Measurements from ENCODE around the gene MRGPRE.

- TF ChIP-seq CTCF (IDR thresholded peaks at IDR 0.05) (no peak), POLR2A (IDR thresholded peaks at IDR 0.05) (no peak)
Measured at GRCh38 chr11:3206922-3207204, 25.4 kb downstream of the MRGPRE start.
